Measurements from ENCODE around the gene CDH13. TPM values are rescaled to one million over a fixed set of nuclear protein-coding genes. Genes with fewer than 3 reads are reported as not detected.

The CDH13 gene
- total RNA-seq, 2 donors from 2014 or later, result 228 to 280 TPM

GRCh38 chr16:83619381-83620150 is 992.8 kb downstream of the CDH13 start:
- Histone ChIP-seq H3K27me3 (replicated peaks; ENCODE audit: insufficient read depth) (no peaks in the 10 kb centered on the region), H3K4me3 (no peak overlapping the region), H3K9me3 (no peaks in the 10 kb centered on the region), H3K36me3 (no peaks in the 10 kb centered on the region), H3K4me1 (ENCODE audit: control insufficient read depth in 1 of 2, low read depth in 2 of 2) (no peaks in the 10 kb centered on the region), H3K27ac (no peak overlapping the region)
- ATAC-seq (ENCODE audit: insufficient number of reproducible peaks, low FRiP score, low read depth) (no peak), DNase-seq (ENCODE audit: low spot score) (no peak)
- TF ChIP-seq, protein P1, sequence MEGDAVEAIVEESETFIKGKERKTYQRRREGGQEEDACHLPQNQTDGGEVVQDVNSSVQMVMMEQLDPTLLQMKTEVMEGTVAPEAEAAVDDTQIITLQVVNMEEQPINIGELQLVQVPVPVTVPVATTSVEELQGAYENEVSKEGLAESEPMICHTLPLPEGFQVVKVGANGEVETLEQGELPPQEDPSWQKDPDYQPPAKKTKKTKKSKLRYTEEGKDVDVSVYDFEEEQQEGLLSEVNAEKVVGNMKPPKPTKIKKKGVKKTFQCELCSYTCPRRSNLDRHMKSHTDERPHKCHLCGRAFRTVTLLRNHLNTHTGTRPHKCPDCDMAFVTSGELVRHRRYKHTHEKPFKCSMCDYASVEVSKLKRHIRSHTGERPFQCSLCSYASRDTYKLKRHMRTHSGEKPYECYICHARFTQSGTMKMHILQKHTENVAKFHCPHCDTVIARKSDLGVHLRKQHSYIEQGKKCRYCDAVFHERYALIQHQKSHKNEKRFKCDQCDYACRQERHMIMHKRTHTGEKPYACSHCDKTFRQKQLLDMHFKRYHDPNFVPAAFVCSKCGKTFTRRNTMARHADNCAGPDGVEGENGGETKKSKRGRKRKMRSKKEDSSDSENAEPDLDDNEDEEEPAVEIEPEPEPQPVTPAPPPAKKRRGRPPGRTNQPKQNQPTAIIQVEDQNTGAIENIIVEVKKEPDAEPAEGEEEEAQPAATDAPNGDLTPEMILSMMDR (IDR thresholded peaks at IDR 0.05), result no peak

GRCh38 chr16:83622010-83622409 is 995.2 kb downstream of the CDH13 start:
- Histone ChIP-seq H3K4me3 (no peak overlapping the region), H3K36me3 (no peaks in the 10 kb centered on the region), H3K27me3 (replicated peaks; ENCODE audit: insufficient read depth) (no peaks in the 10 kb centered on the region), H3K9me3 (no peaks in the 10 kb centered on the region), H3K27ac (no peak overlapping the region), H3K4me1 (ENCODE audit: control insufficient read depth in 1 of 2, low read depth in 2 of 2) (no peaks in the 10 kb centered on the region)
- DNase-seq (ENCODE audit: low spot score) (no peak), ATAC-seq (ENCODE audit: insufficient number of reproducible peaks, low FRiP score, low read depth) (no peak)
- TF ChIP-seq, protein P1 (IDR thresholded peaks at IDR 0.05), result no peak

DNA sequence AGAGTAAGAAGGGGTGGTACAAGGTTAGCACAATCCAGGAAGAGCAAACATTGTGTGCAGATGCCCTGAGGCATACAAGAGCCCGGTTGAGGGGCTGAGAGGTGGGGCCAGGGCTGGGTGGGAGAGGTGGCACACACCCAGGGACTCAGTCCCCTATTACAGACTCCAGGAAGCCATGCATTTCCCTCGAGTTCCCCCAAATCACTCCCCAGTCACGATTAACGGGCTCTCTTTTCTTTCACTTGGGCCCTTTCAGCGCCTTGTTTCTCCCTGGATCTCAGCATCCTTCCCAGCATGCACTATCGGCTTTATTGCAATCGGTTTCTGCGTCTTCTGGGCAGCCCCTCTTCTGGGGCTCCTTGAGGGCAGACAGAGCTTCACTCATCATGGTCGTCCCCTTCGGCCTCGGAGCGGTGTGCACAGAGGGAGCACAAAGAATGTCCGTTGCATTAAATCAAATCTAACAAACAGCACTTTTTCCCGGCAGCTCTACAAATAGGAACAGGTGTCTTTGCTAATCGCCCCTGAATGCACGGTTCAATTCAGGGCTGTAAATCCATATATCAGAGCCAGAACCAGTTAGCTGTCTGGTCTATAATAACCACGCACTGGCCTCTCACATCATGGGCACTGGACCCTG is 996.4 kb downstream of the CDH13 start:
- no peak for ATAC-seq (ENCODE audit: insufficient number of reproducible peaks, low FRiP score, low read depth)
- H3K4me3 ChIP-seq, result no peak overlapping the region
- no peaks in the 10 kb centered on the region for H3K27me3 ChIP-seq (replicated peaks; ENCODE audit: insufficient read depth)
- TF ChIP-seq, protein P1 (IDR thresholded peaks at IDR 0.05), result no peak
- H3K36me3 ChIP-seq, result no peaks in the 10 kb centered on the region
- H3K4me1 ChIP-seq (ENCODE audit: control insufficient read depth in 1 of 2, low read depth in 2 of 2), result no peaks in the 10 kb centered on the region
- H3K9me3 ChIP-seq, result no peaks in the 10 kb centered on the region
- no peak overlapping the region for H3K27ac ChIP-seq
- no peak for DNase-seq (ENCODE audit: low spot score)

GRCh38 chr16:83623892-83624291 is 997.1 kb downstream of the CDH13 start:
- TF ChIP-seq, protein P1 (IDR thresholded peaks at IDR 0.05), result no peak
- DNase-seq (ENCODE audit: low spot score) (no peak), ATAC-seq (ENCODE audit: insufficient number of reproducible peaks, low FRiP score, low read depth) (no peak)
- no peak overlapping the region for H3K4me3 ChIP-seq
- H3K36me3 ChIP-seq, result no peaks in the 10 kb centered on the region
- H3K4me1 ChIP-seq (ENCODE audit: control insufficient read depth in 1 of 2, low read depth in 2 of 2), result no peaks in the 10 kb centered on the region
- H3K9me3 ChIP-seq, result no peaks in the 10 kb centered on the region
- H3K27ac ChIP-seq, result no peak overlapping the region
- H3K27me3 ChIP-seq (replicated peaks; ENCODE audit: insufficient read depth), result no peaks in the 10 kb centered on the region

GRCh38 chr16:83624429-83625120 is 997.8 kb downstream of the CDH13 start:
- H3K36me3 ChIP-seq, result no peaks in the 10 kb centered on the region
- no peak overlapping the region for H3K4me3 ChIP-seq
- no peaks in the 10 kb centered on the region for H3K4me1 ChIP-seq (ENCODE audit: control insufficient read depth in 1 of 2, low read depth in 2 of 2)
- DNase-seq (ENCODE audit: low spot score) (no peak), ATAC-seq (ENCODE audit: insufficient number of reproducible peaks, low FRiP score, low read depth) (no peak)
- no peaks in the 10 kb centered on the region for H3K27me3 ChIP-seq (replicated peaks; ENCODE audit: insufficient read depth)
- no peaks in the 10 kb centered on the region for H3K9me3 ChIP-seq
- H3K27ac ChIP-seq, result no peak overlapping the region
- TF ChIP-seq, protein P1 (IDR thresholded peaks at IDR 0.05), result no peak
